HS-27A (cell line): ENCODE results near the gene IFTAP.
"Not testable (repeated sequence)": the region's sequence is repeated elsewhere in the genome, so short reads cannot be mapped to it uniquely, and the experiment has no call there.

Experiments used
- DNase-seq: peaks from one replicate; pipeline ENCODE4 v3.0.0-alpha.2; 2012; ENCODE audit warnings: low read depth, missing footprints

The IFTAP gene

GRCh38 chr11:36594316-36594989, at the start of gene IFTAP:
Gene IFTAP, plus strand, starts transcription at chr11:36594502. Its CDS starts 15,602 bp downstream, at chr11:36610104.
- peak; percentile 78 for DNase-seq

- no peak for DNase-seq
These were observed 43.8 kb upstream of the IFTAP start for GRCh38 chr11:36550385-36551115.

- not testable (repeated sequence) for DNase-seq
These were observed 36.9 kb upstream of the IFTAP start for GRCh38 chr11:36557390-36557789.

GRCh38 chr11:36557991-36558390, 36.3 kb upstream of the IFTAP start:
- no peak for DNase-seq

GRCh38 chr11:36558571-36559413, 35.5 kb upstream of the IFTAP start:
- no peak for DNase-seq

- no peak for DNase-seq
These were observed 29.8 kb upstream of the IFTAP start for GRCh38 chr11:36564376-36565030.

GRCh38 chr11:36565031-36565610, 29.2 kb upstream of the IFTAP start:
- DNase-seq: no peak

- DNase-seq: no peak
These were observed 27.8 kb upstream of the IFTAP start for GRCh38 chr11:36566407-36567053.

- no peak for DNase-seq
These were observed 26.6 kb upstream of the IFTAP start, which contains the start of gene RAG1 for GRCh38 chr11:36567694-36568093. Gene RAG1, plus strand, starts transcription at chr11:36568007. Its CDS starts 5,298 bp downstream, at chr11:36573305.

GRCh38 chr11:36569095-36569494, 25.2 kb upstream of the IFTAP start:
- DNase-seq: no peak

- no peak for DNase-seq
These were observed 19.8 kb upstream of the IFTAP start for GRCh38 chr11:36574486-36574885.

- no peak for DNase-seq
These were observed 16.9 kb upstream of the IFTAP start for GRCh38 chr11:36577373-36577772.

- peak; percentile 57 for DNase-seq
These were observed 16.4 kb upstream of the IFTAP start for GRCh38 chr11:36577859-36578258.

- DNase-seq: no peak
These were observed 15.8 kb upstream of the IFTAP start for GRCh38 chr11:36578458-36578857.

GRCh38 chr11:36581536-36581935, 12.8 kb upstream of the IFTAP start:
- no peak for DNase-seq

GRCh38 chr11:36583667-36584066, 10.6 kb upstream of the IFTAP start:
- no peak for DNase-seq

GRCh38 chr11:36586543-36586942, 7.8 kb upstream of the IFTAP start:
- no peak for DNase-seq

GRCh38 chr11:36588099-36588498, 6.2 kb upstream of the IFTAP start:
- no peak for DNase-seq

GRCh38 chr11:36590513-36590912, 3.8 kb upstream of the IFTAP start:
- DNase-seq: no peak

- no peak for DNase-seq
These were observed 2.9 kb upstream of the IFTAP start for GRCh38 chr11:36591433-36591832.

- no peak for DNase-seq
These were observed 2.6 kb downstream of the IFTAP start for GRCh38 chr11:36596880-36597279.
